Endothelial cell of umbilical vein (primary cell): ENCODE data around the gene MIX23. TPM values are rescaled to one million over a fixed set of nuclear protein-coding genes. Genes with fewer than 3 reads are reported as not detected.

Experiments
- BruUV-seq: library from RNA; stranded (reverse); fragments of 400-500 nt; replicated peaks from 2 replicates; lab custom pipeline; 2021; lab: Mats Ljungman, UMichigan
- CTCF ChIA-PET: fragments of 300-600, 350-600 bp; sonication (Branson Sonifier 250); formaldehyde crosslinking; loops from one replicate; lab custom pipeline; 2021; ENCODE audit warnings: antibody characterized with exemption, inconsistent platforms; lab: Charles Lee
- POLR2A ChIA-PET: fragments of 300-600, 350-600 bp; sonication (Branson Sonifier 250); formaldehyde crosslinking; loops from one replicate; lab custom pipeline; 2021; ENCODE audit warnings: antibody characterized with exemption, inconsistent platforms; lab: Charles Lee
- DNase-seq: peaks from one replicate; pipeline ENCODE4 v3.0.0-alpha.2; 2011; ENCODE audit warnings: low read depth, low spot score
- FAIRE-seq: peaks from 2 replicates; lab custom pipeline; 2011; peaks lifted over from hg19 to GRCh38; lab: Jason Lieb, UNC
- H2AFZ ChIP-seq: 2 replicates; pipeline ENCODE4 v1.6.0; 2012; ENCODE audit warnings: low read depth, low read length, control low read depth, inconsistent platforms
- H3K27ac ChIP-seq: 2 replicates; pipeline ENCODE4 v1.5.1; 2011; ENCODE audit warnings: low read depth, mild to moderate bottlenecking, control low read depth, low read length, moderate library complexity; ENCODE audit not compliant: insufficient read depth
- H3K27me3 ChIP-seq, 2 experiments: 2 replicates each; pipeline versions ENCODE4 v1.6.0 to v1.6.1; 2011; ENCODE audit warnings: low read length in 2 of 2, mixed read lengths in 1 of 2; ENCODE audit not compliant: control insufficient read depth in 2 of 2, insufficient read depth in 2 of 2
- H3K36me3 ChIP-seq, 2 experiments: 2 replicates in 1 of 2; 3 replicates in 1 of 2; pipeline ENCODE4 v1.5.1; 2011; ENCODE audit warnings: low read length in 2 of 2, mild to moderate bottlenecking in 1 of 2, moderate library complexity in 1 of 2; ENCODE audit not compliant: control insufficient read depth in 2 of 2, insufficient read depth in 2 of 2; ENCODE audit errors: extremely low read depth in 1 of 2
- H3K4me1 ChIP-seq: 3 replicates; pipeline ENCODE4 v1.5.1; 2011; ENCODE audit warnings: mild to moderate bottlenecking, low read length; ENCODE audit not compliant: control insufficient read depth, insufficient read depth; ENCODE audit errors: extremely low read depth
- H3K4me2 ChIP-seq: 2 replicates; pipeline ENCODE4 v1.6.1; 2011; ENCODE audit warnings: low read length, control low read depth, mixed read lengths; ENCODE audit not compliant: insufficient read depth
- H3K4me3 ChIP-seq, 3 experiments: fragments of 200-600 bp in 1 of 3; sonication (generic), shearing (Covaris generic) in 1 of 3; replicated peaks in 1 of 3; 2 replicates each; pipeline ENCODE4 v1.5.1; 2011 to 2016; ENCODE audit warnings: control low read depth in 3 of 3, low read length in 3 of 3, mild to moderate bottlenecking in 2 of 3, inconsistent platforms in 1 of 3, low read depth in 1 of 3, moderate library complexity in 1 of 3; ENCODE audit not compliant: insufficient read depth in 1 of 3
- H3K79me2 ChIP-seq: 2 replicates; pipeline ENCODE4 v1.6.0; 2012; ENCODE audit warnings: low read length, inconsistent platforms; ENCODE audit not compliant: control insufficient read depth, insufficient read depth
- H3K9ac ChIP-seq: replicated peaks from 2 replicates; pipeline ENCODE3; 2011; ENCODE audit warnings: low read length, control low read depth; ENCODE audit not compliant: insufficient read depth; ENCODE audit errors: extremely low read depth
- H3K9me1 ChIP-seq: replicated peaks from 3 replicates; pipeline ENCODE4 v1.6.0; 2011; ENCODE audit warnings: mild to moderate bottlenecking, low read length; ENCODE audit not compliant: control insufficient read depth, insufficient read depth; ENCODE audit errors: extremely low read depth
- H3K9me3 ChIP-seq: replicated peaks from 2 replicates; pipeline ENCODE4 v1.5.1; 2012; ENCODE audit warnings: low read length, inconsistent platforms; ENCODE audit not compliant: control insufficient read depth, insufficient read depth
- H4K20me1 ChIP-seq: replicated peaks from 2 replicates; pipeline ENCODE3; 2011; ENCODE audit warnings: mild to moderate bottlenecking, low read length; ENCODE audit not compliant: control insufficient read depth, insufficient read depth; ENCODE audit errors: extremely low read depth
- EZH2 ChIP-seq: IDR thresholded peaks from 2 replicates; pipeline ENCODE4 v1.6.1; 2012; ENCODE audit warnings: borderline replicate concordance, low read depth, mild to moderate bottlenecking, moderate library complexity, low read length, inconsistent platforms; ENCODE audit not compliant: severe bottlenecking
- FOS ChIP-seq: IDR thresholded peaks from 2 replicates; pipeline ENCODE4 v1.6.1; 2011; ENCODE audit warnings: mild to moderate bottlenecking, low read length, moderate library complexity, borderline replicate concordance; ENCODE audit not compliant: insufficient read depth
- GATA2 ChIP-seq: IDR thresholded peaks from 2 replicates; pipeline ENCODE4 v1.7.0; 2011; ENCODE audit warnings: low read depth, mild to moderate bottlenecking, moderate library complexity, mixed read lengths, low read length; ENCODE audit not compliant: insufficient read length, insufficient read depth
- JUN ChIP-seq: IDR thresholded peaks from 2 replicates; pipeline ENCODE4 v1.6.1; 2011; ENCODE audit warnings: borderline replicate concordance, low read depth; ENCODE audit not compliant: insufficient read length, insufficient read depth
- MYC ChIP-seq: IDR thresholded peaks from one replicate; pipeline ENCODE4 v1.6.1; 2011; ENCODE audit warnings: mild to moderate bottlenecking, low read depth, low read length
- POLR2A ChIP-seq: IDR thresholded peaks from 2 replicates; pipeline ENCODE4 v1.6.1; 2012; ENCODE audit warnings: low read depth, mild to moderate bottlenecking, control low read depth, low read length
- POLR2AphosphoS5 ChIP-seq: IDR thresholded peaks from 2 replicates; pipeline ENCODE4 v1.6.1; 2012; ENCODE audit warnings: low read depth, mild to moderate bottlenecking, control low read depth, low read length, moderate library complexity; ENCODE audit not compliant: insufficient read depth
- dilution Hi-C: fragments of 300-500 bp; cut with MboI; formaldehyde crosslinking; loops from one replicate; pipeline ENCODE4 v1.15.0; 2019; ENCODE audit warnings: low sequenced_read_pairs; ENCODE audit not compliant: extremely low pct_ligation_motif_present
- intact Hi-C: fragments of 100-400 bp; cut with micrococcal nuclease; formaldehyde crosslinking; loops from one replicate; pipeline ENCODE4 v1.10.0; 2022
- polyA plus RNA-seq, 4 experiments: library from polyadenylated mRNA; depleted of rRNA in 3 of 4; stranded (reverse) in 3 of 4; unstranded in 1 of 4; fragments of >200 nt; gene quantifications; 2 replicates each; pipeline versions ENCODE4 v1.2.1 to v1.2.3, GENCODE V29; 2011 to 2012; ENCODE audit warnings: missing spikeins in 1 of 4
- total RNA-seq: library from RNA; stranded (reverse); gene quantifications from 2 replicates; pipeline ENCODE4 v1.2.3, GENCODE V29; 2021
- TF ChIP-seq, protein P1 (sequence below): IDR thresholded peaks from 2 replicates; pipeline ENCODE4 v1.6.1; 2011; ENCODE audit not compliant: insufficient read depth, insufficient read length
- TF ChIP-seq, protein P2 (sequence below), 2 donors: IDR thresholded peaks; 1 replicate in 1 of 2; 2 replicates in 1 of 2; pipeline ENCODE4 v1.5.1; 2011; ENCODE audit warnings: low read length in 2 of 2, mild to moderate bottlenecking in 2 of 2, moderate library complexity in 2 of 2, control low read depth in 1 of 2, inconsistent platforms in 1 of 2, low read depth in 1 of 2; ENCODE audit not compliant: insufficient read depth in 1 of 2; ENCODE audit errors: extremely low read depth in 1 of 2

The MIX23 gene
- total and polyA plus RNA-seq, 2 donors (not counting 3 experiments of a cell fraction or from before 2014, with no cell fraction given), result 4.5 to 53.5 TPM

DNA sequence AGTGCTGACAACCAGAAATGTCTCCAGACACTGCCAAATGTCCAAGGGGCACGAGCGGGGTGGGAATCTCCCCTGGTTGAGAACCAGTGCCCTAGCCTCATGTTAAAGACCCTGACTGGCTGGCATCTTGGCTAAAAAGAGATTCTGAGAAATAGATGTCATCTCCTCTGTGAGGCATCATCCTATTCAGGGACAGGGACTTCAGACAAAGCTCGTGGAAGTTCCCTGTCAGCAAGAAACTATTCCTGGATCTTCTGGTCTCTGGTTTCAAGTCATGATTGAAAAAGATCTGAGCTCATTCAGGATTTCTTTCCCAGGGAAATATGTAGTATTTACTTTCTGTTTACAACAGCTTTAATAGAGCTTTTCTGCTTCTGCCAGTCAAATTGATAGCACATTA, 22.0 kb upstream of the MIX23 start:
- BruUV-seq, result no TSS peak
- CTCF ChIA-PET, result interaction anchor here (1.2 kb wide), 1 partner anchor 12 kb away, joined by 9 read pairs; no protein-coding TSS in a partner anchor
- dilution Hi-C loops, result no loop called here

More for the DNA sequence above, 22.0 kb upstream of the MIX23 start:
- no peaks in the 10 kb centered on the region for H3K4me1 ChIP-seq
- H3K79me2 ChIP-seq, result no peaks in the 10 kb centered on the region
- no peak overlapping the region for H3K4me2 ChIP-seq
- DNase-seq, result no peak
- no peaks in the 10 kb centered on the region for H3K27me3 ChIP-seq
- intact Hi-C loops, result no loop called here
- no peak for TF ChIP-seq EZH2
- TF ChIP-seq JUN, result no peak
- TF ChIP-seq, protein P1, sequence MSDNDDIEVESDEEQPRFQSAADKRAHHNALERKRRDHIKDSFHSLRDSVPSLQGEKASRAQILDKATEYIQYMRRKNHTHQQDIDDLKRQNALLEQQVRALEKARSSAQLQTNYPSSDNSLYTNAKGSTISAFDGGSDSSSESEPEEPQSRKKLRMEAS, result no peak
- TF ChIP-seq, protein P2, sequence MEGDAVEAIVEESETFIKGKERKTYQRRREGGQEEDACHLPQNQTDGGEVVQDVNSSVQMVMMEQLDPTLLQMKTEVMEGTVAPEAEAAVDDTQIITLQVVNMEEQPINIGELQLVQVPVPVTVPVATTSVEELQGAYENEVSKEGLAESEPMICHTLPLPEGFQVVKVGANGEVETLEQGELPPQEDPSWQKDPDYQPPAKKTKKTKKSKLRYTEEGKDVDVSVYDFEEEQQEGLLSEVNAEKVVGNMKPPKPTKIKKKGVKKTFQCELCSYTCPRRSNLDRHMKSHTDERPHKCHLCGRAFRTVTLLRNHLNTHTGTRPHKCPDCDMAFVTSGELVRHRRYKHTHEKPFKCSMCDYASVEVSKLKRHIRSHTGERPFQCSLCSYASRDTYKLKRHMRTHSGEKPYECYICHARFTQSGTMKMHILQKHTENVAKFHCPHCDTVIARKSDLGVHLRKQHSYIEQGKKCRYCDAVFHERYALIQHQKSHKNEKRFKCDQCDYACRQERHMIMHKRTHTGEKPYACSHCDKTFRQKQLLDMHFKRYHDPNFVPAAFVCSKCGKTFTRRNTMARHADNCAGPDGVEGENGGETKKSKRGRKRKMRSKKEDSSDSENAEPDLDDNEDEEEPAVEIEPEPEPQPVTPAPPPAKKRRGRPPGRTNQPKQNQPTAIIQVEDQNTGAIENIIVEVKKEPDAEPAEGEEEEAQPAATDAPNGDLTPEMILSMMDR (IDR thresholded peaks at IDR 0.05; ENCODE audit: extremely low read depth in 1 of 2, insufficient read depth in 1 of 2, low read depth in 1 of 2, low read length in 2 of 2), result no peak
- no peak for TF ChIP-seq GATA2
- TF ChIP-seq POLR2A, result no peak
- no peak for TF ChIP-seq MYC
- no peak for TF ChIP-seq FOS
- no peak for TF ChIP-seq POLR2AphosphoS5
- no peak overlapping the region for H3K9ac ChIP-seq
- POLR2A ChIA-PET, result no interaction called here
- H4K20me1 ChIP-seq, result no peaks in the 10 kb centered on the region
- H2AFZ ChIP-seq, result no peak overlapping the region
- H3K27ac ChIP-seq, result no peak overlapping the region
- peak; percentile 18 for FAIRE-seq
- no peaks in the 10 kb centered on the region for H3K9me3 ChIP-seq
- H3K4me3 ChIP-seq, result no peak overlapping the region
- no peaks in the 10 kb centered on the region for H3K9me1 ChIP-seq
- no peaks in the 10 kb centered on the region for H3K36me3 ChIP-seq
